Stromal cell of bone marrow (primary cell): ENCODE measurements around the gene RBBP7.
A peak's percentile ranks its signal among the peaks of the same experiment; 100 is the strongest.

Source experiments
- DNase-seq: peaks from one replicate; pipeline ENCODE4 v3.0.0-alpha.2; 2012; ENCODE audit warnings: low read depth

Gene RBBP7

GRCh38 chrX:16870095-16870861, at the start of gene RBBP7:
TSS of gene RBBP7 (minus strand) at chrX:16870362. CDS start at chrX:16870053, 309 bp downstream.
- DNase-seq, result peak; percentile 83

GRCh38 chrX:16918979-16919378, 48.8 kb upstream of the RBBP7 start:
- DNase-seq, result no peak

- DNase-seq, result no peak
Measured at GRCh38 chrX:16917120-16917519, 47.0 kb upstream of the RBBP7 start.

GRCh38 chrX:16916561-16916960, 46.4 kb upstream of the RBBP7 start:
- no peak for DNase-seq

GRCh38 chrX:16914058-16914457, 43.9 kb upstream of the RBBP7 start:
- no peak for DNase-seq

GRCh38 chrX:16910376-16910775, 40.2 kb upstream of the RBBP7 start:
- no peak for DNase-seq

- no peak for DNase-seq
Measured at GRCh38 chrX:16903274-16904022, 33.3 kb upstream of the RBBP7 start.

GRCh38 chrX:16897445-16897844, 27.3 kb upstream of the RBBP7 start:
- DNase-seq, result no peak

GRCh38 chrX:16892504-16893362, 22.6 kb upstream of the RBBP7 start:
- peak; percentile 65 for DNase-seq

- DNase-seq, result no peak
Measured at GRCh38 chrX:16885628-16886027, 15.5 kb upstream of the RBBP7 start.

GRCh38 chrX:16883487-16883804, 13.3 kb upstream of the RBBP7 start:
- DNase-seq, result no peak

- peak; percentile 40 for DNase-seq
Measured at GRCh38 chrX:16882702-16883486, 12.7 kb upstream of the RBBP7 start.

- DNase-seq, result no peak
Measured at GRCh38 chrX:16882169-16882568, 12.0 kb upstream of the RBBP7 start.

- DNase-seq, result no peak
Measured at GRCh38 chrX:16876696-16877095, 6.5 kb upstream of the RBBP7 start.

GRCh38 chrX:16874458-16875095, 4.4 kb upstream of the RBBP7 start:
- DNase-seq, result no peak

GRCh38 chrX:16873106-16873505, 2.9 kb upstream of the RBBP7 start:
- no peak for DNase-seq

GRCh38 chrX:16870862-16871815, 977 bp upstream of the RBBP7 start:
- no peak for DNase-seq

GRCh38 chrX:16869393-16870094, 618 bp downstream of the RBBP7 start:
- DNase-seq, result no peak

GRCh38 chrX:16868920-16869319, 1.2 kb downstream of the RBBP7 start:
- DNase-seq, result no peak

GRCh38 chrX:16867947-16868346, 2.2 kb downstream of the RBBP7 start:
- DNase-seq, result no peak
